Measurements from ENCODE around the gene CEACAM7. TPM values are rescaled to one million over a fixed set of nuclear protein-coding genes. Genes with fewer than 3 reads are reported as not detected.

The CEACAM7 gene
- total RNA-seq, 2 donors from 2014 or later, result not detected

- TF ChIP-seq POLR2AphosphoS5 (IDR thresholded peaks at IDR 0.05) (peak; percentile 94), POLR2A (IDR thresholded peaks at IDR 0.05) (no peak)
- TF ChIP-seq, protein P1, sequence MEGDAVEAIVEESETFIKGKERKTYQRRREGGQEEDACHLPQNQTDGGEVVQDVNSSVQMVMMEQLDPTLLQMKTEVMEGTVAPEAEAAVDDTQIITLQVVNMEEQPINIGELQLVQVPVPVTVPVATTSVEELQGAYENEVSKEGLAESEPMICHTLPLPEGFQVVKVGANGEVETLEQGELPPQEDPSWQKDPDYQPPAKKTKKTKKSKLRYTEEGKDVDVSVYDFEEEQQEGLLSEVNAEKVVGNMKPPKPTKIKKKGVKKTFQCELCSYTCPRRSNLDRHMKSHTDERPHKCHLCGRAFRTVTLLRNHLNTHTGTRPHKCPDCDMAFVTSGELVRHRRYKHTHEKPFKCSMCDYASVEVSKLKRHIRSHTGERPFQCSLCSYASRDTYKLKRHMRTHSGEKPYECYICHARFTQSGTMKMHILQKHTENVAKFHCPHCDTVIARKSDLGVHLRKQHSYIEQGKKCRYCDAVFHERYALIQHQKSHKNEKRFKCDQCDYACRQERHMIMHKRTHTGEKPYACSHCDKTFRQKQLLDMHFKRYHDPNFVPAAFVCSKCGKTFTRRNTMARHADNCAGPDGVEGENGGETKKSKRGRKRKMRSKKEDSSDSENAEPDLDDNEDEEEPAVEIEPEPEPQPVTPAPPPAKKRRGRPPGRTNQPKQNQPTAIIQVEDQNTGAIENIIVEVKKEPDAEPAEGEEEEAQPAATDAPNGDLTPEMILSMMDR (IDR thresholded peaks at IDR 0.05), result no peak
- DNase-seq (ENCODE audit: low spot score), result peak; percentile 49
- Histone ChIP-seq H3K27me3 (replicated peaks; ENCODE audit: insufficient read depth) (peaks cover 13% of the 10 kb centered on the region), H3K9me3 (no peaks in the 10 kb centered on the region), H3K4me1 (replicated peaks) (no peaks in the 10 kb centered on the region), H3K36me3 (no peaks in the 10 kb centered on the region), H3K4me3 (no peak overlapping the region), H3K27ac (no peak overlapping the region)
- intact Hi-C loops (cut with DNase I), result no loop called here
- 31% methylated on average over 1 of the region's 1 CpG for WGBS
These were observed 10.7 kb upstream of the CEACAM7 start for GRCh38 chr19:41698746-41699230.

GRCh38 chr19:41697198-41697855 is 9.3 kb upstream of the CEACAM7 start:
- TF ChIP-seq, protein P1 (IDR thresholded peaks at IDR 0.05), result no peak
- TF ChIP-seq POLR2A (IDR thresholded peaks at IDR 0.05) (no peak), POLR2AphosphoS5 (IDR thresholded peaks at IDR 0.05) (no peak)
- Histone ChIP-seq H3K9me3 (no peaks in the 10 kb centered on the region), H3K4me1 (replicated peaks) (no peaks in the 10 kb centered on the region), H3K27me3 (replicated peaks; ENCODE audit: insufficient read depth) (peaks cover 13% of the 10 kb centered on the region), H3K36me3 (no peaks in the 10 kb centered on the region), H3K4me3 (no peak overlapping the region), H3K27ac (no peak overlapping the region)
- 61% methylated on average over 9 of the region's 9 CpGs for WGBS
- intact Hi-C loops (cut with DNase I), result no loop called here
- no peak for DNase-seq (ENCODE audit: low spot score)

- intact Hi-C loops (cut with DNase I), result no loop called here
- no peak overlapping the region for H3K27ac ChIP-seq
- no peaks in the 10 kb centered on the region for H3K4me1 ChIP-seq (replicated peaks)
- no peak for DNase-seq (ENCODE audit: low spot score)
- no peak for TF ChIP-seq POLR2AphosphoS5 (IDR thresholded peaks at IDR 0.05)
- TF ChIP-seq, protein P1 (IDR thresholded peaks at IDR 0.05), result no peak
- TF ChIP-seq POLR2A (IDR thresholded peaks at IDR 0.05), result no peak
- no peak overlapping the region for H3K4me3 ChIP-seq
- WGBS, result 66% methylated on average over 7 of the region's 7 CpGs
- H3K36me3 ChIP-seq, result no peaks in the 10 kb centered on the region
- peaks cover 8% of the 10 kb centered on the region for H3K27me3 ChIP-seq (replicated peaks; ENCODE audit: insufficient read depth)
- H3K9me3 ChIP-seq, result no peaks in the 10 kb centered on the region
These were observed 8.5 kb upstream of the CEACAM7 start for GRCh38 chr19:41696402-41697197.

DNA sequence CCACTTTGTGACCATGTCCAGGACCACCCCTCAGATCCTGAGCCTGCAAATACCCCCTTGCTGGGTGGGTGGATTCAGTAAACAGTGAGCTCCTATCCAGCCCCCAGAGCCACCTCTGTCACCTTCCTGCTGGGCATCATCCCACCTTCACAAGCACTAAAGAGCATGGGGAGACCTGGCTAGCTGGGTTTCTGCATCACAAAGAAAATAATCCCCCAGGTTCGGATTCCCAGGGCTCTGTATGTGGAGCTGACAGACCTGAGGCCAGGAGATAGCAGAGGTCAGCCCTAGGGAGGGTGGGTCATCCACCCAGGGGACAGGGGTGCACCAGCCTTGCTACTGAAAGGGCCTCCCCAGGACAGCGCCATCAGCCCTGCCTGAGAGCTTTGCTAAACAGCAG is 7.7 kb upstream of the CEACAM7 start:
- H3K4me3 ChIP-seq, result no peak overlapping the region
- TF ChIP-seq POLR2A (IDR thresholded peaks at IDR 0.05), result no peak
- TF ChIP-seq, protein P1 (IDR thresholded peaks at IDR 0.05), result no peak
- no peak for TF ChIP-seq POLR2AphosphoS5 (IDR thresholded peaks at IDR 0.05)
- 60% methylated on average over 2 of the region's 2 CpGs for WGBS
- intact Hi-C loops (cut with DNase I), result no loop called here
- no peaks in the 10 kb centered on the region for H3K4me1 ChIP-seq (replicated peaks)
- H3K27ac ChIP-seq, result no peak overlapping the region
- DNase-seq (ENCODE audit: low spot score), result no peak
- no peaks in the 10 kb centered on the region for H3K9me3 ChIP-seq
- H3K27me3 ChIP-seq (replicated peaks; ENCODE audit: insufficient read depth), result peaks cover 3% of the 10 kb centered on the region
- H3K36me3 ChIP-seq, result no peaks in the 10 kb centered on the region
